Renal pelvis (tissue), 4 donors: Measurements from ENCODE around the gene NDUFS5. TPM values are rescaled to one million over a fixed set of nuclear protein-coding genes. Genes with fewer than 3 reads are reported as not detected.
"Not testable (repeated sequence)": the region's sequence is repeated elsewhere in the genome, so short reads cannot be mapped to it uniquely, and the experiment has no call there.

Experiments
- DNase-seq: peaks from one replicate; pipeline ENCODE4 v3.0.0-alpha.2; 2013
- polyA plus RNA-seq, 3 donors: library from polyadenylated mRNA; unstranded; fragments of 120-200 nt; gene quantifications; one replicate each; pipeline ENCODE4 v1.2.1, GENCODE V29; 2013; ENCODE audit not compliant: insufficient read length in 3 of 3

Gene NDUFS5
- polyA plus RNA-seq, 3 donors: 210 to 297 (median 249) TPM

GRCh38 chr1:39050001-39050400 is 23.9 kb downstream of the NDUFS5 start:
- DNase-seq: no peak

- not testable (repeated sequence) for DNase-seq
Measured at GRCh38 chr1:39051193-39051850, 25.2 kb downstream of the NDUFS5 start.

GRCh38 chr1:39051956-39052355 is 25.8 kb downstream of the NDUFS5 start:
- no peak for DNase-seq

GRCh38 chr1:39055213-39055710 is 29.1 kb downstream of the NDUFS5 start:
- DNase-seq: not testable (repeated sequence)

DNA sequence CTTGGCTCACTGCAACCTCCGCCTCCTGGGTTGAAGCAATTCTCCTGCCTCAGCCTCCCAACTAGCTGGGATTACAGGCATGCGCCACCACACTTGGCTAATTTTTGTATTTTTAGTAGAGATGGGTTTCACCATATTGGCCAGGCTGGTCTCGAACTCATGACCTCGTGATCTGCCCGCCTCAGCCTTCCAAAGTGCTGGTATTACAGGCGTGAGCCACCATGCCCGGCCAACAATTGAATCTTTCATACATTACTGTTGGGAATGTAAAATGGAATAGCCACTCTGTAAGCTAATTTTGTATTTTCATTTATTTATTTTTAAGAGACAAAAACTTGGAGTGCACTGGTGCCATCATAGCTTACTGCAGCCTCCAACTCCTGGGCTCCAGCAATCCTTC is 35.4 kb downstream of the NDUFS5 start:
- not testable (repeated sequence) for DNase-seq

DNA sequence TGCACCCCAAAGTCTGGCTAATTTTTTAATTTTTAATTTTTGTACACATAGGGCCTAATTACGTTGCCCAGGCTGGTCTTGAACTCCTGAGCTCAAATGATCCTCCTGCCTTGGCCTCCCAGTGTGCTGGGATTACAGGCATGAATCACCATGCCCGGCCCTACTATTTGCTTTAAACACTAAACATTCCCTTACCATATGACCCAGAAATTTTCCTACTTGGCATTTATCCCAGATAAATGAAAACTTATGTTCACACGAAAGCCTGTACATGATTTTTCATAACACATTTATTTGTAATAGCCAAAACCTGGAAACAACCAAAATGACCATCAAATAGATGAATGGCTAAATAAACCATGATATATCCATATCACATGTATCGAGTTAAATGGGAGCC is 35.8 kb downstream of the NDUFS5 start:
- DNase-seq: no peak

- DNase-seq: no peak
Measured at GRCh38 chr1:39063191-39063590, 37.0 kb downstream of the NDUFS5 start.

DNA sequence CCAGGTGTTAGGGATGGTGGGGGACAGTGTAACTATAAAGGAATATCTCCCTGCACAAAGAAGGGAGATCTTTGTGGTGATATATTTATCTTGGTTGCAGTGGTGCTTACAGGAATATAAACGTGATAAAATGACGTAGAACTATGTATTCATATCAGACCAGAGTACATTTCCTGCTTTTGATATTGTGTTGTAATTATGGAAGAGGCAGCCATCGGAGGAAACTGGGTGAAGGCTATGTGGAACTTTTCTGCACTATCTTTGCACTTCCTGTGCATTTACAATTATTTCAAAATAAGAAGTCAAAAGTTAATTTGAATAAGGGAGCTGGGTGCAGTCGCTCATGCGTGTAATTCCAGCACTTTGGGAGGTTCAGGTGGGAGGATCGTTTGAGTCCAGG is 37.6 kb downstream of the NDUFS5 start:
- DNase-seq: no peak

GRCh38 chr1:39065542-39065941 is 39.4 kb downstream of the NDUFS5 start:
- DNase-seq: no peak

GRCh38 chr1:39068227-39068626 is 42.1 kb downstream of the NDUFS5 start:
- not testable (repeated sequence) for DNase-seq

GRCh38 chr1:39071557-39071956 is 45.4 kb downstream of the NDUFS5 start:
- not testable (repeated sequence) for DNase-seq

GRCh38 chr1:39076127-39076798 is 50.1 kb downstream of the NDUFS5 start:
- no peak for DNase-seq

- no peak for DNase-seq
Measured at GRCh38 chr1:39076799-39077148, 50.6 kb downstream of the NDUFS5 start.

DNA sequence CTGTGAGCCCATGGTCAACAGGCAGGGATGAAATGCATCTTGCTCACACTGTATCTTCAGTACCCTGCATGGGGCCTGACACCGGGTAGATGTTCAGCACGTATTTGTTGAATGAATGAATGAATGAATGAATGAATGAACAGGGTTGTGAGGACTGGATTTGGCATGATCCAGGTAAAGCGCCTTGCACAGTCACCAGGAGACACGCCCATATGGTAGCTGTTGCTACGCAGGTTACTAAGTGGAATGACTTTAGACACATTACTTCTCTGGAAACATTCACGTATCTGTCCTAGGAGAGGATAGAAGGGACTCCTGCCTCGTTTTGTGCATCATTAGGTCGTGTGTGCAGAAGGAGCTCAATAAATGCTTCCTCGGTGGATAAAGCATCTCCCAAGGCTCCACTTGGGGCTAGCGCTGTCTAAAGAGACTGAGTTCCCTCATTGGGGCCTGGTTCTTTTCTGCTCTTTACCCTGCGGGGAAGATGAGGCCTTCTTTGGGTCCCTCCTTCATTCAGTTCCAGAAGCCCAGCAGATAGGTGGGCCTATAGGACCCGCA is 54.2 kb downstream of the NDUFS5 start:
- DNase-seq: no peak

- DNase-seq: no peak
Measured at GRCh38 chr1:39080831-39081270, 54.7 kb downstream of the NDUFS5 start.

GRCh38 chr1:39081271-39082009 is 55.3 kb downstream of the NDUFS5 start:
- DNase-seq: no peak

DNA sequence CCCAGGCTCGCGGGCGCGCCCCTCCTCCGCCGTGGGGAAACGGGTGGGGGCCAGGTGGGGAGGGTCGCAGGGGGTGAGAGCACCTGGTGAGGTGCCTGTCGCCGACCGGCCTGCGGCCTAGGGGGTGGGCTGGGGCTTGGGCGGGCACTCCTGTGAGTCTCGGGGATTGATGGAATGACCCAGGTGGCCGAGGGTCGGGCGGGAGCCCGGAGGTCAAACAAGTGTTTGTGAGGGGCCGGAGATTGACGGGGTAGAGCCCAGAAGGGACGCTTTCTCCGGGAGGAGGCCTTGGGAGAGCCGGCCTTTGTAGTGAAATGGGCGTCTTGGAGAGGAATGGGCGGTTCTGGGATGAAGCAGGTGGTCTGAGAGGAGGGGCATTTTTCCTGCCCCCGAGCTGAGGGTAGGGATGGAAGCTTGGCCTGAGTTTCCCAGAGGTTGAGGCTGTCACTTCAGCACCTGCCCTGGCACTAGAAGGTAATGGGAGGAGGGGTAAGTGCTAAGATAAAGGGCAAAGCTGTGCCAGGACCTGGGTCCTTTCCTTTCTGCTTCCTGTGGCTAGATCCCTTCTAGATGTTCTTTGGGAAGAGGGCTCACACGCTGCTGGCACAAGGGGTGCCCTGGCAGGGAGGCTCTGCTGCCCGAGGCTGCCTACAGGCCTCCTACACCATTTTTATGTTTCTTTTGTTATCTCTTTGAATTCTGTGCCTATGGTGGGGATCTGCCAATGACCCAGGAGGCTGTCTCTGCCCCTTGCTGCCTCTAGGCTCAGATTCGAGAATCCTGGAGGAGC is 56.1 kb downstream of the NDUFS5 start:
- DNase-seq: no peak

DNA sequence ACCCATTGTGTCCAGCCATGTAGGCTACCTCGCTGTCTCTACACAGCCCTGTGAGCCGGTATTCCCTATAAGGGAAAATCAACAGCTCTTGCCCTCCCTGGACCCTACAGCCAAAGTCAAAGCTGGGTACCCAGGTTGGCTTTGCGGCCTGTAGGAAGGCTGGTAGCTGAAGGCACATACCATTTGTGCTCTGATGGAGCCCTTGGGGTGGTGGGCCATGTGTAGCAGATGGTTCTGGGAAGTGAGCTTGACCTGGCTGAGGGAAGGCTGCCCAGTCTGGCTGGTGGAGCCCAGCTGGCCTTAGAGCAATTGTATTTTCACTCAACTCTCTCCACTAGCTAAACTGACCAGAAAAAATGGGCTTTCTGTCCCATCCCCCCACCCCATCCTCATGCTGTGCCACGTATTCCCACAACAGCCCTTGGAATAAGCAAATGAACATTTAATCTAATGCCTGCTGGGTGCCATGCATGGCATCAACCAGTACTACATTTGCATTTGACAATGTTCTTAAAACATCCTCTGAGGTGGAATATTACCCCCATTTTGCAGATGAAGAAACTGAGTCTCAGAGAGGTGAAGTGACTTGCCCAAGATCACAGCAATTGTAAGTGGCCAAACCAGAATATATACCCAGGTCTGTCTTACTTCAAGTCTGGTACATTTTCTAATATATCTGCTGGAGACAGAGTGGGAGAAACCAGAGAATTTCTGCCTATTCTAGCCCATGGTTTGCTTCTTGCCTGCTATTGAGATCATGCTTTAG is 56.8 kb downstream of the NDUFS5 start:
- no peak for DNase-seq

GRCh38 chr1:39084191-39084590 is 58.0 kb downstream of the NDUFS5 start:
- no peak for DNase-seq
